Activated CD4-positive, CD25-positive, alpha-beta regulatory T cell (primary cell): ENCODE results near the gene SCAF8.

Source experiments
- DNase-seq, 4 experiments: peaks; one replicate each; lab custom pipeline; 2025; lab: John Stamatoyannopoulos, UW

SCAF8 gene

GRCh38 chr6:154840363-154840762, 107.1 kb downstream of the SCAF8 start:
- no peak for DNase-seq

DNA sequence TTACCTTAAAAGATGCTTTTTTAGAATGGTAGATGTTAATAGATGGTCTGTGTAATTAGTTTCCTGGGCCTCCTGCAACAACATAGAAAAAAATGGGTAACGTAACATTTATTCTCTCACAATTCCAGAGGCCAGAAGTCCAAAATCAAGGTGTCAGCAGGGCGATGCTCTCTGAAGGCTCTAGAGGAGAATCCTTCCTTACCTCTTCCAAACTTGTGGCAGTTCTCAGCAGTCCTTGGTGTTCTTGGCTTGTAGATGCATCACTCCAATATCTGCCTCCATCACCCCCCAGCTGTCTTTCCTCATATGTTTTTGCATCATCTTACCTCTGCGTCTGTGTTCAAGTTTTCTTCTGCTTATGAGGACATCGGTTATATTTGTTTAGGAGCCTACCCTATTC, 107.9 kb downstream of the SCAF8 start:
- no peak for DNase-seq

GRCh38 chr6:154842833-154843232, 109.6 kb downstream of the SCAF8 start:
- DNase-seq: no peak

- no peak for DNase-seq
Observed at GRCh38 chr6:154847318-154847717, 114.1 kb downstream of the SCAF8 start.

DNA sequence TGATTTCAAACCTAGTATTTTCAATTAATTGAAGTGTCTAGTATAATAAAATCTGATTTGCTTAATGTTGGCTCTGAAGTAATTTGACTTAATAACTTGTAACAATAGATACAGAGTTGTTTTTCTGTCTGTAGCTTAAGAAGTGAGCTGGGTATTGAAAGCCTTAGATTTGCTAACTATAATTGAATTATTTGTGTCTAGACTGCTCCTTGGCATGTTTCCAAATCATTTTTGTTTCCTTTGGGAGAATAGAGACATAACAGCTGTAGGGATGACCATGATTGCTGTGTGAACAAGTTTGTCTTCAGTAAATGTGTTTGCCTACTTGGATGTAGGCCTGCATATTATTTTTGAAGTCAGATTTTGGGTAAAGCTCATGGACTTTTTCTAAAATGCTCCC, 115.4 kb downstream of the SCAF8 start:
- no peak for DNase-seq

- DNase-seq: no peak
Observed at GRCh38 chr6:154849475-154849874, 116.3 kb downstream of the SCAF8 start.

DNA sequence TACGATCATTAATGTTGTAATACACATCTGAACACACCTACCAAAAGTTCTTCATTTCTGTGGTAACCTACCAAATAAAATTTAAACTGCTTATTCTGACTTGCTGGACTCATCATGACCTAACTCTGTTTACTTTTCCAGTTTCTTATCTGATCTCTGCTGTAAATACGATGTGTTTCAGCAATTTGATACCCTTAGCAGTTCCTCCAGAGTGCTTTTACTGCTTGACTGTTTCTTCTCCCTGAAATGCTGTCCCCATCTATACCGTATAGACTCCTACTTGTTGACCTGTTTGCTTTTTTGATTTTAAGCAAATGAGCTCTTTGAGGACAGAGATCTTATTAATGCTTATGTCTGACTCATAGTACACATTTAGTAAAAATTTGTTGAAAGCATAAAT, 119.5 kb downstream of the SCAF8 start:
- DNase-seq: no peak

DNA sequence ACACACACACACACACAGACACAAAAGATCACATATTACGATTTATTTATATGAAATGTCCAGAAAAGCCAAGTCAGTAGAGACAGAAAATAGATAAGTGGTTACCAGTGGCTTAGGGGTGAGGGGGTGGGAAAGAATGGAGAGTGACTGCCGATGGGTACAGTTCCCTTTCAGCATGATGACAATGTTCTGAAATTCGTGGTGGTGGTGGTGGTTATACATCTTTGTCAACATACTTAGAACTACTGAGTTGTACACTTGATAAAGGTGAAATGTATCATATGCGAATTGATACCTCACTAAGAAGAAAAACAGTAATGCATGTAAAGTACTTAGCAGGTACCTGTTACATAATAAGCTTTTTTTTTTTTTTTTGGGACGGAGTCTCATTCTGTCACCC, 124.3 kb downstream of the SCAF8 start:
- DNase-seq: no peak

- no peak for DNase-seq
Observed at GRCh38 chr6:154861825-154862224, 128.6 kb downstream of the SCAF8 start.

DNA sequence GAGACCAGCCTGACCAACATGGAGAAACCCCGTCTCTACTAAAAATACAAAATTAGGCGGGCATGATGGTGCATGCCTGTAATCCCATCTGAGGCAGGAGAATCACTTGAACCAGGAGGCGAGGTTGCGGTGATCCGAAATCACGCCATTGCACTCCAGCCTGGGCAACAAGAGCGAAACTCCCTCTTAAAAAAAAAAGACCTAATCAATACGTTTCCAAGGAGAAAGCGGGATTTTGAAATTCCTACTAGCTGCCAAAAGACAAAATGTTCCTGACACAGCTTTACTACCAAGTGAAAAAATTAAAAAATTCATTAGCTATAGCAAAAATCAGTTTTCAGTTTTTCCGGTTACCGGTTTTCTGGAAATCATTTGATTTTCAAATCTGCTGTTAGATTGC, 129.3 kb downstream of the SCAF8 start:
- no peak for DNase-seq

DNA sequence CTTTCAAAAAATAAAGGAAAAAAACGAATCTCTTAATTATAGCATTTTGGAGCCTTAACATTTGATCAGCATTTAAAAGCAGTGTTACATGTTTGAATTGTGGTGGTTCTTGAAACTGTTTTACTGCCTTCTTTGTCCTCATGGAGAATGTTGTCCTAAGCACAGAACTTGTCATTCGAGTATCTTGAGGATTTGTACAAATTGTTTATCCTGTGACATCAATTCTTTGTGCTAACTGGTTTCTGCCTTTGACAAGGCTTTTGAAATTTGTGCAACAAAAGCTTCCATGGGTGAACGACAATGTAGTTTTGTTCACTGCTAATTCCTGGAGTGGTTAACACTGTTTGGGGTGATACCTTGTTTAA, 130.8 kb downstream of the SCAF8 start:
- DNase-seq: no peak

DNA sequence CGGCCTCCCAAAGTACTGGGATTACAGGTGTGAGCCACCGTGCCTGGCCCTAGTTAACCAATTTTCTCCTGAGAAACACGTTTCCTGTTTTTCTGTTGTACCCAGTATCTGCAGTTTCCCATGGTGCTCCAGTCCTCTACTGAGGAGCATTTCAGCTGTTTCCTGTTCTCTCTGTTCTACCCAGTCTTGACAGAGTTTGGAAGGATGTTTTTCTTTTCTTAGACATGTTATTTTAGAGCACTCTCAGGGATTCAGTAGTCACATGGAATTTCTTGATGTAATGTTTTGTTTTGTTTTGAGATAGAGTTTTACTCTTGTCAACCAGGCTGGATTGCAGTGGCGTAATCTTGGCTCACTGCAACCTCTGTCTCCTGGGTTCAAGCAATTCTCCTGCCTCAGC, 132.1 kb downstream of the SCAF8 start:
- DNase-seq: no peak

DNA sequence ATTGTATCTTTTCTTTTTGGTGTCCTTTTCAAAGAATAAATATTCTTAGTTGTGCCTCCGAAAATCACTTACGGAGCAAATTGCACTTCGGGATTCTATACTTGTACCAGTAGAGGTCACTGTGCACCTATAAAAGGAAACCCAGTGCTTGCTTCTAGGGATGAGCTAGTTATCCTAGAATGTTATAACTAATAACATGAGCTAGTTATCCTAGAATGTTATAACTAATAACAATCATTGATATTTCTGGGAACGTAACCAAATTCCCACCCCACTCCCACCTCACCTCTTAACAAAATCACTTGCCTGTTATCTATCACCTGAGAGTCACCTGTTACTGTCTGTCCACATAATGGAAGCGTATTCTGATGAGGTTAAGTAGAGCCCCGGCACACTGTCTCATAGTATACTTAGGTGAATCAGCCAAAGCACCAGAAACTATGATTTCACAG, 135.0 kb downstream of the SCAF8 start:
- DNase-seq: no peak

DNA sequence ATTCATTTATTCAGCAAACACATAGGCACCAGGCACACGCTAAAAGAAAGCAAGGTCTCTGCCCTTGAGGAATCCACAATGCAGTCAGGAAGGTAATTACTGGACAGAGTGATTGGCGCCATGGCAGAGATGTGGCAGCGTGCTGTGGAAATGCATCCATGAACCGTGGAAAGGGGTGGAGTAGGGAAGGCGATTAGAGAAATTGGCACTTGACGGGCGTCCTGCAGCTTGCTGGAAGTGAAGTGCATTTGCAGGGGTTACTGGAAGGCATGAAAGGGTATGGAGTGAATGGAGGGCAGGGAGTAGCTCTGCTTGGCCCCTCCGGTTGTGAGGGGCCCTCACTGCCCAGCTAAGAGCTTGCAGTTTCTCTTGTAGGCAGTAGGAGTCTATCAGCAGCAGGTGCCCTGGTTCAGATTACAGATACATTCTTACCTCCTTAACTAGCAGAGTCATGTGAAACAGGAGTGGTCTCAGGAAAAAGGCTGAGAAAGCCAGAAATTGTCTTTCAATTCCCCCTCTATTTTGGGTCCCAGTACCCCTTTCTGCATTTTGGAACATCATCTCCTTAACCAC, 139.4 kb downstream of the SCAF8 start:
- DNase-seq: no peak

DNA sequence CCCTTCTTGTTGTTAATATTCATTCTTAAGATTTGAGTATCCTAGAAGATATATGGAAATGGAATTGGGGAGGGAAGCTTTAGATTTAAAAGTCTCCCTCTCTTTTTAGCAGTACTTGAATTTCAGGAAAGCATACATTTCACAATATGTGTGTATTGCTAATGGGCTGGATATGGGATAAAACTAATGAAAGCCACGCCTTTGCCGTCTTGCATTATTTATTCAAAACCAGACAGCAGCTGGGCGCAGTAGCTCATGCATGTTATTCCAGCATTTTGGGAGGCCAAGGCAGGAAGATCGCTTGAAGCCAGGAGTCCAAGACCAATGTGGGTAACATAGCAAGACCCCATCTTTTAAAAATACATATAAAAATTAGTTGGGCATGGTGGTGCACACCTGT, 140.3 kb downstream of the SCAF8 start:
- no peak for DNase-seq

DNA sequence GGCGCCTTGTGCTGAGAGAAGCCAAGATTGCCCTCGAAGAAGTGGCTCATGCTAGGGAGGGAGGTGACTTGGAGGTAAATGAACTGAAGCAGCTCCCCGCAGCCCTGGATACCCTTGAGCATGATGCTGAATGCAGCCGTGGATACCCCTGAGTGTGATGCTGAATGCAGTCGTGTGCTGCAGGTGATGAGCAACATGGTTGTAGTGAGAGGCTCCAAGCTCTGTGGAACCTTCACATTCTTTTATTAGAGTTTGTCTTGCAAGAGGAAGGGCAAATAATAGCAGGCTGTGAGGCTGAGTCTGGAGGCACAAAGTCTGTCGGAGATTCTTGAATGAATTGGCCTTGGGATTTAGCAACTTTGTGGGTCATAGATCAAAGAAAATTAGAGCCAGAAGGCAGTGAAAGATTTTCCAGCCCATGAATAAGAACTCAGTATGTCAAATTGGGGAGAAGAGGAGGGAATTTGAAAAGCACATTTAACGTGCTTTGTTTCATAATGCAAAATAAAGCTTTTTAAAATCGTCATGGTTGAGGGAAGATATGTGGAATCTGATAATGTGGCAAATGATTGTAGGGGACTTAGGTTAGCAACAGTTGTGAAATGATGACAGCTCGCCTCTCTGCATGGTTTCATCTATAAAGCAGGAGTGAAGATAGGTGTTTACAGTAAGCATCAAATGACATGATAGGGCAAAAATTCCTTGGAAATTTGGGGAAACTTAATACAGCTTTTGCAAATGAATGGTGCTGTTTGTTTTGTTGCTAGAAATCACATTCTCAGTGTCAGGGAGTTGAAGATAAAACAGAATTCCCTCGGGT, 141.8 kb downstream of the SCAF8 start:
- no peak for DNase-seq

DNA sequence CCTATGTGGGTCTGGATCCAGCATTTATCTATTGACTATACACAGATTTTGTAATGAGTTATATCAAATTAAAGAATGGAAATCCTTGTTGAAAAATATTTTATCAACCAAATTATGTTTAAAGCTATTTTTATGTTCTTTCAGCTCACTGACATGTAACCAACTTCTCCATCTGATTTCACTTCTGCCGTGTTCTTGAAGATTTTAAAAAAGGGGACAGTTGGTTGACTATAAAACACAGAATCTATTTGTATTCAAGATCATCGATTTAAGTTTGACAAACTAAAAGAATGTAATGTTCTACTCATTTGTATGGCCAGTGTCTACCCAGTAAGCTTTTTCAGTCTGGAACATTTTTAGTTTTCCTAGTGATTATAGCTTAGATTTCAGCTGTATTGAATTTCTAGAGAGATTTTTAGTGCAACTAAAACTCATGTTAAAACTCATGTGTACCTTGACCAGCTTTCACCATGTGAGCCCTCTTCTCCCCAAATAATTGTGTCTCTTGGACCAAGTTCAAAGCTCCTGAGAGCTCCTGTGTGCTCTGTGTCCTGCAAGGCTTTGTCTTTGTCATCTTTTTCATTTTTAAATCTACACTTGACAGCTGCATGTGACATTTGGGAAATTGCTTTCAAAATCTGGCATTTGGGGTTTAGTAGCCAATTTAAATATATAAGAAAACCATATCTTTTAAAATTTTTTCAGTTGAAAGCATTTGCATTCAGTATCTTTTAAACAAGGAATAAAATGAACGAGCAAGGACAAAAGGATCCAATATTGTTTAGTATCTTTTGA, 143.5 kb downstream of the SCAF8 start:
- no peak for DNase-seq

- DNase-seq: no peak
Observed at GRCh38 chr6:154878871-154879491, 145.8 kb downstream of the SCAF8 start.

GRCh38 chr6:154882107-154882506, 148.9 kb downstream of the SCAF8 start:
- DNase-seq: no peak
